ENCODE results near the gene TNFAIP8L3. TPM values are rescaled to one million over a fixed set of nuclear protein-coding genes. Genes with fewer than 3 reads are reported as not detected.

The TNFAIP8L3 gene
- total RNA-seq, 1 donor from 2014 or later: not detected

DNA sequence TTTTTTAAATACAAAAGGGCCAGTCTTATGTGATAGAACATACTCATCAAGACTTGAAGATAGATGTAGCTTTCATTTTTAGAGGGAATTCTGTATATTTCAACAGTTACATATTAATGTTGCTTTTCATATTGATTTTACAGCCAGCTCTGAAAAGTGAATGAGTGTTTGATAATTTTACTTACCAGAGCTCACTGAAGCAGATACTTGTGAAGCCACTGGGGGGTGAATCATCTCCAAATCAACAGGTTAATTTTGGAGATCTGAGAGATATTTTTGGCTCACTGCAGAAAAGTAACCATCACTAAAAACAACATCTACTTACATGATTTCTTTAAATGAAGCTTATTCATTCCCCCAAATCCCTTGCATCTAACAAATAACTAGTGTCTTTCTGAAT lies 24.7 kb downstream of the TNFAIP8L3 start:
- ATAC-seq (ENCODE audit: low read depth) (no peak), DNase-seq (no peak)
- TF ChIP-seq, protein P1, sequence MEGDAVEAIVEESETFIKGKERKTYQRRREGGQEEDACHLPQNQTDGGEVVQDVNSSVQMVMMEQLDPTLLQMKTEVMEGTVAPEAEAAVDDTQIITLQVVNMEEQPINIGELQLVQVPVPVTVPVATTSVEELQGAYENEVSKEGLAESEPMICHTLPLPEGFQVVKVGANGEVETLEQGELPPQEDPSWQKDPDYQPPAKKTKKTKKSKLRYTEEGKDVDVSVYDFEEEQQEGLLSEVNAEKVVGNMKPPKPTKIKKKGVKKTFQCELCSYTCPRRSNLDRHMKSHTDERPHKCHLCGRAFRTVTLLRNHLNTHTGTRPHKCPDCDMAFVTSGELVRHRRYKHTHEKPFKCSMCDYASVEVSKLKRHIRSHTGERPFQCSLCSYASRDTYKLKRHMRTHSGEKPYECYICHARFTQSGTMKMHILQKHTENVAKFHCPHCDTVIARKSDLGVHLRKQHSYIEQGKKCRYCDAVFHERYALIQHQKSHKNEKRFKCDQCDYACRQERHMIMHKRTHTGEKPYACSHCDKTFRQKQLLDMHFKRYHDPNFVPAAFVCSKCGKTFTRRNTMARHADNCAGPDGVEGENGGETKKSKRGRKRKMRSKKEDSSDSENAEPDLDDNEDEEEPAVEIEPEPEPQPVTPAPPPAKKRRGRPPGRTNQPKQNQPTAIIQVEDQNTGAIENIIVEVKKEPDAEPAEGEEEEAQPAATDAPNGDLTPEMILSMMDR (IDR thresholded peaks at IDR 0.05): no peak
- no peaks in the 10 kb centered on the region for H3K9me3 Mint-ChIP-seq
- no peak overlapping the region for H3K4me3 Mint-ChIP-seq
- H3K4me1 Mint-ChIP-seq: peaks cover 3% of the 10 kb centered on the region
- H3K27ac Mint-ChIP-seq: no peak overlapping the region
- intact Hi-C loops (cut with micrococcal nuclease): no loop called here
- POLR2A ChIA-PET: no interaction called here
- CTCF ChIA-PET: no interaction called here
- no peaks in the 10 kb centered on the region for H3K36me3 Mint-ChIP-seq (ENCODE audit: low read depth)
- H3K27me3 Mint-ChIP-seq: peaks cover 6% of the 10 kb centered on the region

DNA sequence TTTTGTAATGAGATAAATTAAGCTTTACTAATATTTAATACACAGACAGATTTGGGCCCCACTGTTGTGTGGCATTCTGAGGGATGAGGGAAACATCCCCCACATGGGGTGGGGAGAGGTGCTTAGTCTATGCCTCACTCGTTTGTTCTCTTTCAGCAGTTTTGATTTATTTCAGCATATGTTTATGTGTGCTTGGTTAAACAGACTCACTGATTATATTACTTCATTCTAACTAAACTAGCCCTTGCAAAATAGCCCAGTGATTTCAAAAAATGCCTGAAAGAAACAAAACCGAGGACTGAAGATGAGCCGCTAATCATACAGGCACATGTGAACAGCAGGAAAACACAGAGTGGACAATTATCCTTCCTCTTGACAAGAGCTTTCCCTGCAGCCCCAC lies 27.2 kb downstream of the TNFAIP8L3 start:
- DNase-seq (no peak), ATAC-seq (ENCODE audit: low read depth) (no peak)
- TF ChIP-seq, protein P1 (IDR thresholded peaks at IDR 0.05): no peak
- H3K27me3 Mint-ChIP-seq: peaks cover 14% of the 10 kb centered on the region
- peaks cover 3% of the 10 kb centered on the region for H3K4me1 Mint-ChIP-seq
- CTCF ChIA-PET: no interaction called here
- POLR2A ChIA-PET: no interaction called here
- intact Hi-C loops (cut with micrococcal nuclease): no loop called here
- H3K36me3 Mint-ChIP-seq (ENCODE audit: low read depth): no peaks in the 10 kb centered on the region
- H3K9me3 Mint-ChIP-seq: no peaks in the 10 kb centered on the region
- H3K4me3 Mint-ChIP-seq: no peak overlapping the region
- H3K27ac Mint-ChIP-seq: no peak overlapping the region

DNA sequence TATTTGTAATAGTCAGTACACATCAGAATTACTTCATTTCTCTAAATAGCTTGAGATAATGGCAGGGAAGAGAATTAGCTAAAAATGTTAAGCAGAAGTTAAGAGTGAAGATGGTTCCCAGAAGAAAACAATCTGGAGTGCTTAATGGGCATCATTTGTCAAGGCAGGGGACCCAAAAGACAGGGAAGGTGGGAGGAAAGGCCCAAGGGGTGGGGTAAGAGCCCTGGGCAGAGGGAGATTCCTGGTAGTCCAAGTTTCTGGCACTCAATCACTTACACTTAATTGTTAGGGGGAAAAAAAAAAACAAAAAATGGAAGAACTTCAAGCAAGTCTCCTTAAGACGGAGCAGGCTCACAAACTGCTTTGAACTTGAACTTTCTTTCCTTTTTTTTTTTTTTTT lies 28.9 kb downstream of the TNFAIP8L3 start:
- H3K4me3 Mint-ChIP-seq: no peak overlapping the region
- peaks cover 2% of the 10 kb centered on the region for H3K4me1 Mint-ChIP-seq
- no peak overlapping the region for H3K27ac Mint-ChIP-seq
- ATAC-seq (ENCODE audit: low read depth): no peak
- no peak for DNase-seq
- intact Hi-C loops (cut with micrococcal nuclease): no loop called here
- CTCF ChIA-PET: no interaction called here
- POLR2A ChIA-PET: no interaction called here
- H3K27me3 Mint-ChIP-seq: peaks cover 14% of the 10 kb centered on the region
- H3K36me3 Mint-ChIP-seq (ENCODE audit: low read depth): no peaks in the 10 kb centered on the region
- no peaks in the 10 kb centered on the region for H3K9me3 Mint-ChIP-seq
- TF ChIP-seq, protein P1 (IDR thresholded peaks at IDR 0.05): no peak

DNA sequence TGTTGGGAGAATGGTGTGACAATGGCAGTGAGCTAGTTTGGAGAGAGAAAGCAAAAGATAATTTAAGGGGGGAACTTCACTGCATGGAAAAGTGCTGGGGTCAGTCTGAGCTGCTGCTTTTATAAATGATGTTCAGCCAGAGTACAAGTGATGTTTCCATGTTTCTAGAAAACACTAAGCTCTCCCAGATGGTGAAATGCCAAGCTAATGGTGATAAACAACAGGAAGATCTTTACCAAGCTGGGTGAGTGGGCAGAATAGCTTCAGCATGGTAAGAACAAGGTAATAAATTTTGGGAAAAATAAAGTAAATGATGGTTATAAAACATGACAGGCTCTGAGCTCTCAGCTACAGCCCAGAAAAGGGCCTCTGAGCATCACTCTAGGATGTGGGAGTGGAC lies 29.4 kb downstream of the TNFAIP8L3 start:
- DNase-seq (no peak), ATAC-seq (ENCODE audit: low read depth) (no peak)
- no peaks in the 10 kb centered on the region for H3K9me3 Mint-ChIP-seq
- TF ChIP-seq, protein P1 (IDR thresholded peaks at IDR 0.05): no peak
- peaks cover 18% of the 10 kb centered on the region for H3K27me3 Mint-ChIP-seq
- H3K4me3 Mint-ChIP-seq: no peak overlapping the region
- intact Hi-C loops (cut with micrococcal nuclease): no loop called here
- H3K27ac Mint-ChIP-seq: no peak overlapping the region
- H3K36me3 Mint-ChIP-seq (ENCODE audit: low read depth): no peaks in the 10 kb centered on the region
- ChIA-PET POLR2A (no interaction called here), CTCF (no interaction called here)
- peaks cover 1% of the 10 kb centered on the region for H3K4me1 Mint-ChIP-seq

DNA sequence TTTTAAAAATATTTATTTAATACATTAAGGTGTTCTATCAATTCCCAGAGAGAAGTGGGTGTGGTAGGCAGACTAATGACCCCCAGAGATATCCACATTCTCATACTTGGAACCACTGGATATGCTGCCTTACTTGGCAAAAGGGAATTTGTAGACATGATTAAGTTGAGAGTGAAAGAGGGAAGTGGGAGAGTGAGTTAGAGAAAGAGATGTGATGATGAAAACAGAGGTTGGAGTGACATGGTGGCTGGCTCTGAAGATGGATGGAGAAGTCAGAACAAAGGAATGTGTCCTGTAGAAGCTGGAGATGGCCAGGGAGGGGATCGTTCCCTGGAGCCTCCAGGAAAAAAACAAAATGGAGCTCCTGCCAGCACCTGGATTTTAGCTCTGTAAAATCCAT lies 32.0 kb downstream of the TNFAIP8L3 start:
- no peaks in the 10 kb centered on the region for H3K4me1 Mint-ChIP-seq
- no peak overlapping the region for H3K4me3 Mint-ChIP-seq
- no peaks in the 10 kb centered on the region for H3K9me3 Mint-ChIP-seq
- H3K27ac Mint-ChIP-seq: no peak overlapping the region
- H3K36me3 Mint-ChIP-seq (ENCODE audit: low read depth): no peaks in the 10 kb centered on the region
- CTCF ChIA-PET: no interaction called here
- DNase-seq (no peak), ATAC-seq (ENCODE audit: low read depth) (no peak)
- POLR2A ChIA-PET: no interaction called here
- TF ChIP-seq, protein P1 (IDR thresholded peaks at IDR 0.05): no peak
- peaks cover 20% of the 10 kb centered on the region for H3K27me3 Mint-ChIP-seq
- intact Hi-C loops (cut with micrococcal nuclease): no loop called here

Data from activated B cell treated with CpG ODN at 0.5 μM for 24 hours (primary cell).